ENCODE measurements around the gene FITM1.

GRCh38 chr14:24132976-24133375 is 2.5 kb downstream of the FITM1 start:
- TF ChIP-seq EZH2phosphoT487 (IDR thresholded peaks at IDR 0.05; ENCODE audit: borderline replicate concordance, low read length), result no peak
- TF ChIP-seq EZH2 (IDR thresholded peaks at IDR 0.05; ENCODE audit: low read length, unreplicated experiment), result no peak

All from PC-3 (cell line).